Mucosa of rectum (tissue), 2 donors: ENCODE measurements around the gene PCDH9.

Experiments
- H3K27ac ChIP-seq, 2 donors: one replicate each; pipeline ENCODE4 v1.7.0; 2013; ENCODE audit warnings: inconsistent platforms in 2 of 2, low read depth in 2 of 2, low read length in 2 of 2
- H3K27me3 ChIP-seq, 2 donors: one replicate each; pipeline ENCODE4 v1.7.0; 2013; ENCODE audit warnings: low read length in 2 of 2; ENCODE audit not compliant: control insufficient read depth in 2 of 2, insufficient read depth in 2 of 2
- H3K36me3 ChIP-seq, 2 donors: one replicate each; pipeline ENCODE4 v1.7.0; 2013; ENCODE audit warnings: low read length in 2 of 2; ENCODE audit not compliant: control insufficient read depth in 2 of 2, insufficient read depth in 2 of 2
- H3K4me1 ChIP-seq, 2 donors: one replicate each; pipeline ENCODE4 v1.7.0; 2013; ENCODE audit warnings: low read length in 2 of 2, mild to moderate bottlenecking in 1 of 2; ENCODE audit not compliant: control insufficient read depth in 2 of 2, insufficient read depth in 2 of 2
- H3K4me3 ChIP-seq, 2 donors: one replicate each; pipeline ENCODE4 v1.7.0; 2013; ENCODE audit warnings: low read length in 2 of 2
- H3K9ac ChIP-seq, 2 donors: one replicate each; pipeline ENCODE4 v1.7.0; 2013; ENCODE audit warnings: low read length in 2 of 2, low read depth in 1 of 2, mild to moderate bottlenecking in 1 of 2
- H3K9me3 ChIP-seq, 2 donors: one replicate each; pipeline ENCODE4 v1.7.0; 2013; ENCODE audit warnings: low read length in 2 of 2; ENCODE audit not compliant: control insufficient read depth in 2 of 2
- donor health status: healthy.
- donor health status: Normal muscosa, but diverticular disease.

The PCDH9 gene

DNA sequence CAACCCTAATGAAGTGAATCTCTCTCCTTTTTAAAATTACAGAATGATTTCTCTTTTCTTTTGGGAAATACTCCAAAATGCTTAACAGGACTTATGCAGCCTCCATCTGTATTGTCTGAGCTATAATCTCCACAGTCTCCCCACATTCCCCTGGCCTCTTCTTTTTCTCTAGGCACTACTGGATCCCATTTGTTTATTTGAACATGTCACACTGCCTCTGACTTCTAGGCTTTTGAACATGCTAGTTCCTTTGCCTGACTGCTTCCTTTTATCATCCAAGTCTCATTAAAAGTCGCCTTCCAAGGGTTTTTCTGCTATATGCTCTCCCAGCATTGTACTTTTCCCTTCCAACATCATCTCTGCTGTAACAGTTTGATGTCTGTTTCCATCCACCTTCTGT lies 548.7 kb downstream of the PCDH9 start:
- H3K27me3 ChIP-seq = no peaks in the 10 kb centered on the region
- no peaks in the 10 kb centered on the region for H3K36me3 ChIP-seq
- H3K9ac ChIP-seq = no peak overlapping the region
- H3K9me3 ChIP-seq = no peaks in the 10 kb centered on the region
- no peak overlapping the region for H3K27ac ChIP-seq
- H3K4me1 ChIP-seq = no peaks in the 10 kb centered on the region
- H3K4me3 ChIP-seq = no peak overlapping the region

DNA sequence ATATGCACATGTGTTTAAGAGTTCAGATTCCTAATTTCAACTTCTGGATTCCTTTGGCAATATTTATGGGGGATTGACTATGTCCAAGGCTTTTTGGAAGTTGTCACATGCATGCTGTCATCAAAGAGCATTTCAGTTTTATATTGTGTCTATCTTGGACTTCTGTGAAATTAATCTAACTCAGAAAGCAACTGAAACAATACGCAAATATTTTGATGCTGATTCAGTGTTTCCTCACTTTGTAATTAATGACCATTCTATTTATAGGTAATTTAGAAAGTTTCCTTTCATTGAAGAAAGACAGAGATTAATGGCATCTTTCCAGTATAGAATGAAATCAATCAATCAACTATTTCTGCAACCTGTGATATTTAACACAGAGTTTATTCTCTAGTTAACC lies 550.1 kb downstream of the PCDH9 start:
- H3K36me3 ChIP-seq = no peaks in the 10 kb centered on the region
- H3K4me3 ChIP-seq = no peak overlapping the region
- no peak overlapping the region for H3K27ac ChIP-seq
- H3K4me1 ChIP-seq = no peaks in the 10 kb centered on the region
- no peaks in the 10 kb centered on the region for H3K9me3 ChIP-seq
- H3K27me3 ChIP-seq = no peaks in the 10 kb centered on the region
- H3K9ac ChIP-seq = no peak overlapping the region

DNA sequence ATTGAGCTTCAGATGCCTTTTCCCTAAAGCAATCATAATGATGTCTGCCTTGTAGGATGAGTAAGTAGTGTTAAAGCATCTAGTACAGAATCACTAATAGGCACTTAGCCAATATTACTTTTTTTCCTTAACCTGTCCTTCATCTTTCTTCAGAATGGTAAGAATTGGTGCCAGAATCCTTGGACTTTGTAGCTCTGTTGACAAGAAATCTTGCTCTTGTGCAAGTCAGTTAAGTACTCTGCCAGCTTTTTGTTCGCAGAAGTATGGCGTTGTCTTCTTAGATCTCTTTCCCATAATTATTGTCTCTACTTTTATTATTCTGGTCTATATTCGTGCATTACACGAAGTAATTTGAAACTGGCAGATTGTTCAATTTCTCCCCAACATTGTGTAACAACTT lies 554.5 kb downstream of the PCDH9 start:
- Histone ChIP-seq H3K4me3 (no peak overlapping the region), H3K27me3 (no peaks in the 10 kb centered on the region), H3K9me3 (no peaks in the 10 kb centered on the region), H3K36me3 (no peaks in the 10 kb centered on the region), H3K27ac (no peak overlapping the region), H3K4me1 (no peaks in the 10 kb centered on the region), H3K9ac (no peak overlapping the region)

DNA sequence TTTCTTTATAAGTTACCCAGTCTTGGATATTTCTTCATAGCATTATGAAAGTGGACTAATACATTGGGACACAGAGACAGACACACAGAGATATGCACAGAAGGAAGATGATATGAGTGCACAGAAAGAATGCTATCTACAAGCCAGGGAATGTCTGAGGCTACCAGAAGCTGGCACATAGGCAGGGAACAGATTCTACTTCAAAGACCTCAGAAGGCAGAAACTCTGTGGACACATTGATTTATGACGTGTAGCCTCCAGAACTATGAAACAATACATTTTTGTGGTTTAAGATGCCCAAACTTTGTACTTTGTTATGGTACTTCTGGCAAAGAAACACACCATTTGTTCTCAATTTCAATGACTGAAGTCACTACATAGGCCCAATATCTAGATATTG lies 556.7 kb downstream of the PCDH9 start:
- H3K9me3 ChIP-seq = no peaks in the 10 kb centered on the region
- H3K4me1 ChIP-seq = no peaks in the 10 kb centered on the region
- H3K4me3 ChIP-seq = no peak overlapping the region
- no peaks in the 10 kb centered on the region for H3K27me3 ChIP-seq
- H3K9ac ChIP-seq = no peak overlapping the region
- no peak overlapping the region for H3K27ac ChIP-seq
- H3K36me3 ChIP-seq = no peaks in the 10 kb centered on the region

DNA sequence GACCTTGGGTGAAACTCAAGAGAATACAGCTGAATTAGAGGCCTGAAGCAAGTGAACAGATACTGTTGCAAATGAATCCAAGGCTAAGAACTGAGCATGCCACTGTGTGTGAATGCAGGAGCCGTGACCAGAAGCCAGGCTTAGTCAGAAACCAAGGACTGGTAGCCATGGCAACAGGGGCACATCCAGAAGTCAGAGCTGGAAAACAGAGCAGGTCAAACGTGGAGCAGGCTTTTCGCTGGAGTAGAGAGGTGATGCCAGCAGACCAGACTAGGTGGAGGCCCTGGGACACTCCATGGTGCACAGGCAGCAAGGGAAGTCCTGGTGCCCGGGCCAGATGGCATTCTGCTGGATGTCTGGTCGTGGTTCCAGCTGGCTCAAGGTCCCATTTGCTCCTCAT lies 564.1 kb downstream of the PCDH9 start:
- Histone ChIP-seq H3K27ac (no peak overlapping the region), H3K9ac (no peak overlapping the region)

DNA sequence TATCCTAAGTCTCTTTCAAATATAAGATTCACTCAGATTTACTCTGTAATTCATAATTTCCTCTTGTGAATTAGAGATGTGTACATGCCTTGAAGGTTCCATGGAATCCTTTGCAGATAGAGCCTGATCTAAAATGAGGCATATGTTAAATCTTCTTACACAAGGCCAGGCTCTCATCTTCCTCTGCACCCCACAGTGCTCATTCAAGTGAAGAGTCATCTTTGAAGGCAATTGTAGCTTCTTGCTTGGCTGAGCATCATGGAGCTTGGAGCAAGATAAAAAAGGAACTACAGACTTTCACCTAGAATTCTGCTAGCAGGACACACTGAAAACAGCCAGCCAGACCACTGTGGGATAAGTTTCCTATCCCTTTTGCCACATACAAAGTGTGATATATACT lies 566.4 kb downstream of the PCDH9 start:
- Histone ChIP-seq H3K4me3 (no peak overlapping the region), H3K9ac (no peak overlapping the region), H3K36me3 (no peaks in the 10 kb centered on the region), H3K4me1 (no peaks in the 10 kb centered on the region), H3K27ac (no peak overlapping the region), H3K27me3 (no peaks in the 10 kb centered on the region), H3K9me3 (no peaks in the 10 kb centered on the region)

More for the DNA sequence above, 564.1 kb downstream of the PCDH9 start:
- H3K4me1 ChIP-seq = no peaks in the 10 kb centered on the region
- H3K9me3 ChIP-seq = no peaks in the 10 kb centered on the region
- H3K36me3 ChIP-seq = no peaks in the 10 kb centered on the region
- no peak overlapping the region for H3K4me3 ChIP-seq
- H3K27me3 ChIP-seq = no peaks in the 10 kb centered on the region

DNA sequence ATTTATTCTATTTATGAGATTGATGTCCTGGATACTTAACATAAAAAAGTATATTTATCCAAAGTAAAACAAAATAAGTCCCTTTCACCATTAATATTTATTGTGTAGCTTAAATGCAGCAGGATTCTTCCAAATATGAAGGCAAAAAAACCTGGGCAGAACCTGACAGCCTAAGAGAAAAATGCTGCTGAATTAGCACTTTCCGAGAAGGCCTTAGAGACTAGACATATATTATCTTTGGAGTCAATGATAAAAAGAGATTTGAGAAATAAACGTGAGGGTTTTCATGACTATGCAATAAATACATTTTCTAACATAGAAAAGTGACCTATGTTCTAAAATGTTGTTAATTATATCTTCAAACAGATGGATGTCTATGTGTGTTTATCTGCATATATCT lies 566.9 kb downstream of the PCDH9 start:
- H3K4me3 ChIP-seq = no peak overlapping the region
- H3K4me1 ChIP-seq = no peaks in the 10 kb centered on the region
- no peaks in the 10 kb centered on the region for H3K9me3 ChIP-seq
- no peak overlapping the region for H3K9ac ChIP-seq
- H3K27me3 ChIP-seq = no peaks in the 10 kb centered on the region
- no peaks in the 10 kb centered on the region for H3K36me3 ChIP-seq
- H3K27ac ChIP-seq = no peak overlapping the region

DNA sequence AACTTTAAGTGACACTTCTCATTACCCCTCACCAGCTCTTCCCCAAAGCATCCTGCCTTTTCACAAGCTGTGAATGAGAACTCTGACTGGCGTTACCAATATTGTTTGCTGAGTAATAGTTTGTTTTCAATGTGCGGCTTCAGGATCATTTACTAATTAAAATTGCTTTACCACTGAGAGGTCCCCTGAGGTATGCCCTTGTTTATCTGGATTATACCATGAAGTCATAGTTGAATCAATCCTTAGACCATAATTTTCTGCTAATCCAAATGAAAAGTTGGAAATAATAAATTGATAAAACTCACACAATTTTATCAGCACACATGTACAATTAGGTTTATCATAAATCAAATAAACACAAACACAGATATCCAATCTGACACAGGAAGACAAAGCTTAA lies 568.8 kb downstream of the PCDH9 start:
- H3K36me3 ChIP-seq = no peaks in the 10 kb centered on the region
- H3K27me3 ChIP-seq = no peaks in the 10 kb centered on the region
- no peak overlapping the region for H3K27ac ChIP-seq
- no peak overlapping the region for H3K9ac ChIP-seq
- no peak overlapping the region for H3K4me3 ChIP-seq
- H3K4me1 ChIP-seq = no peaks in the 10 kb centered on the region
- no peaks in the 10 kb centered on the region for H3K9me3 ChIP-seq

DNA sequence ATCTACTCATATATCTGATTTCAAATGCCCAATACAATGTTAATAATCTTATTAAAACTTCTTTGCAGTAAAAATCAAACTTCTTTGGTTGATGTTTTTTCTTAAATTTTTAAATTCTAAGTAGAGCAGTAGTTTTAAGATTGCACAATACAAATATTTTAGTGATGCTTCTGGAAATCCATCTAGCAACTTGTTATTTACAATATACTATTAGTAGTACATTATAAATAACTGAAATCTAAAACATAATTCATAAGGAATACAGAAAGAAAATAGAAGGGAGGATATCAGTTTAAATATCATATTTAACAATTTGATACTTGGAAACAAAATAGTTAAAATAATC lies 569.7 kb downstream of the PCDH9 start:
- no peak overlapping the region for H3K9ac ChIP-seq
- H3K4me3 ChIP-seq = no peak overlapping the region
- H3K4me1 ChIP-seq = no peaks in the 10 kb centered on the region
- H3K9me3 ChIP-seq = no peaks in the 10 kb centered on the region
- H3K36me3 ChIP-seq = no peaks in the 10 kb centered on the region
- no peak overlapping the region for H3K27ac ChIP-seq
- H3K27me3 ChIP-seq = no peaks in the 10 kb centered on the region

DNA sequence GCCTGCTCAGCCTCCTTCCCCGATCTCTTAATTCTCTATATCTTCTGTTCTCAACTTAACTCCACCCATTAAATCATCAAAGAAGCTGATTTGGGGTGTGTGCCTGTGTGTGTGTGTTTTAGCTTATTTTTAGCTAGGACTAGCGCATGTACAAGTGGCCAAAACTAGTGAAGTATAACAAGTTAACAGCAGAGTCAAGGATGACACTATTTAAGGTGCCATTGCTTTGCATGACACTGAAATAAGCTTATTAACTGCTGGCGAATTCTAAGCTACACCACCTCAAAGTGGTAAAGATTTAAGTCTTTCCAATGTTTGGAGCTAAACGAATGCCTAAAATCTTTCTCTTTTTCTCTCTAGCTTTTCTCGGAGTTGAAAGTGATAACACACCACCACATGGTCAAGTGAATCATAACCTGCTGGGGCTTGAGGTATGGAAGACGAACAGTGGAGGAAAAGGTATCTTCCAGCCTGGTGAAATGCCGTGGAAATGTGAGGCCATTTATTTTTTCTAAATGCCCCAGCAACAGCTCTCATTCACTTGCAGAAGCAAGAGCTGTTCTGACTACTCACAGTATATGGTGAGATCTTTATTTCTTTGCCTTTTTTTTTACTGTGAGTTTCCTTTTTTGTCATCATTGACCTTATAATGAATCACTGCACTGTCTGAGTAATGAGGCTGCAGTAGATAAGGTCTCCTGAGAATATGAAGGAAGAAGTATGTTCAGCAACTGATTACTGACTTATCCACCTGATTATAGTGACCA lies 570.3 kb downstream of the PCDH9 start:
- Histone ChIP-seq H3K9ac (no peak overlapping the region), H3K4me3 (no peak overlapping the region), H3K9me3 (no peaks in the 10 kb centered on the region), H3K27me3 (no peaks in the 10 kb centered on the region), H3K36me3 (no peaks in the 10 kb centered on the region), H3K27ac (no peak overlapping the region), H3K4me1 (no peaks in the 10 kb centered on the region)

DNA sequence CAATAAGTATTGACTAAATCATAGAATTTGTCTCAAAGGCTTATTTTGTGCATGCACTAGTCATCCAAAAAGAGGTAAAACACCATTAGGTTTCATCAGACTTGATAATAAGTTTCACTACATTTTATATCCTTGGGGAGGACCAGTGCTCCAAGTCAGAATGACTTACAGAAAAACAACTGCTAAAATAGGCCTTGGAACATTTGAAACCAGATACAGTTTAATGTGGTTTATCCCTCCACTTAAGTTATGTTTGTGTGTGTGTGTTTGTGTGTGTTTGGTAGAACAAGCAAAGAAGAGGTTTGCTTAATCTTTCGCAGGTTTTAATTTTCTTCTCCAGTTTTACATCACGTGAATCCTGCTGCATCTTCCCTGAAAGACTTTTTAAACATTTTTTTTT lies 570.9 kb downstream of the PCDH9 start:
- Histone ChIP-seq H3K27ac (no peak overlapping the region), H3K4me3 (no peak overlapping the region), H3K9ac (no peak overlapping the region)

More for the DNA sequence above, 570.9 kb downstream of the PCDH9 start:
- no peaks in the 10 kb centered on the region for H3K4me1 ChIP-seq
- no peaks in the 10 kb centered on the region for H3K36me3 ChIP-seq
- H3K27me3 ChIP-seq = no peaks in the 10 kb centered on the region
- no peaks in the 10 kb centered on the region for H3K9me3 ChIP-seq
